HepG2 (cell line): Measurements from ENCODE around the gene WDR18. TPM values are rescaled to one million over a fixed set of nuclear protein-coding genes. Genes with fewer than 3 reads are reported as not detected.

ENCODE experiments used
- ESRRA ChIP-seq: sonication (generic); formaldehyde crosslinking; IDR thresholded peaks from 2 replicates; pipeline ENCODE4 v1.5.1; 2020; ENCODE audit warnings: mild to moderate bottlenecking, low read depth, missing genetic modification reagents
- MTF2 ChIP-seq: sonication (generic); formaldehyde crosslinking; IDR thresholded peaks from 2 replicates; pipeline ENCODE4 v1.5.0; 2020; ENCODE audit warnings: missing genetic modification reagents, borderline replicate concordance
- NR2C2 ChIP-seq: sonication (generic); formaldehyde crosslinking; IDR thresholded peaks from 2 replicates; pipeline ENCODE4 v1.4.0; 2020; ENCODE audit warnings: missing genetic modification reagents, mild to moderate bottlenecking, moderate library complexity, borderline replicate concordance
- PAF1 ChIP-seq: IDR thresholded peaks from 2 replicates; pipeline ENCODE4 v1.6.1; 2016; ENCODE audit warnings: missing genetic modification reagents, missing compliant biosample characterization
- PPARG ChIP-seq: conservative IDR thresholded peaks from 2 replicates; pipeline ENCODE4 v1.6.1; 2016; ENCODE audit warnings: missing biosample characterization, missing genetic modification reagents
- RBM22 ChIP-seq: fragments of 200-400 bp; formaldehyde crosslinking; optimal IDR thresholded peaks from 2 replicates; pipeline ENCODE3; 2017; ENCODE audit warnings: mild to moderate bottlenecking, low read length, moderate library complexity
- SAP130 ChIP-seq: IDR thresholded peaks from 2 replicates; pipeline ENCODE4 v1.6.1; 2016; ENCODE audit warnings: low read depth
- ZFX ChIP-seq: sonication (generic); formaldehyde crosslinking; IDR thresholded peaks from 2 replicates; pipeline ENCODE4 v1.4.0; 2020; ENCODE audit warnings: mild to moderate bottlenecking, low read depth, missing genetic modification reagents, moderate library complexity
- ZNF430 ChIP-seq: sonication (generic); formaldehyde crosslinking; IDR thresholded peaks from 2 replicates; pipeline ENCODE4 v1.9.0; 2021; ENCODE audit warnings: mild to moderate bottlenecking, missing genetic modification reagents
- ZNF530 ChIP-seq: sonication (generic); formaldehyde crosslinking; IDR thresholded peaks from 2 replicates; pipeline ENCODE4 v1.5.0; 2020; ENCODE audit warnings: low read depth, mild to moderate bottlenecking, missing genetic modification reagents
- ZNF563 ChIP-seq: sonication (generic); formaldehyde crosslinking; IDR thresholded peaks from 2 replicates; pipeline ENCODE4 v1.8.0; 2022; ENCODE audit warnings: mild to moderate bottlenecking, moderate library complexity, missing genetic modification reagents
- ZNF850 ChIP-seq: sonication (generic); formaldehyde crosslinking; conservative IDR thresholded peaks from 2 replicates; pipeline ENCODE4 v1.9.0; 2021; ENCODE audit warnings: mild to moderate bottlenecking, missing genetic modification reagents
- ZSCAN29 ChIP-seq: sonication (generic); formaldehyde crosslinking; conservative IDR thresholded peaks from 2 replicates; pipeline ENCODE4 v1.4.0; 2020; ENCODE audit warnings: mild to moderate bottlenecking, missing genetic modification reagents
- polyA plus RNA-seq, 8 experiments: library from polyadenylated mRNA; depleted of rRNA in 3 of 8; stranded (reverse) in 7 of 8; unstranded in 1 of 8; fragments of >200 nt; fragmentation: Illumina TruSeq in 4 of 8; extraction: Trizol in 4 of 8; gene quantifications; 2 replicates each; pipeline versions ENCODE4 v1.2.1 to v1.2.3, GENCODE V29; 2011 to 2016; ENCODE audit warnings: low read depth in 4 of 8, missing spikeins in 1 of 8, mixed read lengths in 1 of 8; ENCODE audit not compliant: insufficient read depth in 1 of 8
- total RNA-seq, 5 experiments: library from RNA; depleted of rRNA; stranded (reverse); fragments of >200 nt; fragmentation: Illumina TruSeq; extraction: Trizol; gene quantifications; 2 replicates each; pipeline ENCODE4 v1.2.3, GENCODE V29; 2016; ENCODE audit warnings: low read depth in 1 of 5
- TF ChIP-seq, protein P1 (sequence below): sonication (generic); formaldehyde crosslinking; IDR thresholded peaks from 2 replicates; pipeline ENCODE4 v1.4.0; 2020; ENCODE audit warnings: mild to moderate bottlenecking, missing genetic modification reagents, borderline replicate concordance

WDR18 gene
- total and polyA plus RNA-seq, 2 of the 13 experiments (the other 11 are each of a cell fraction or from before 2014, with no cell fraction given) = 36.4 to 47.6 TPM

- TF ChIP-seq ESRRA (CRISPR knock-in tag) (peak; percentile 31; the same call in 1 of the 2 replicates), ZNF563 (peak; percentile 65; the same call in 1 of the 2 replicates), MTF2 (CRISPR knock-in tag) (no peak), ZNF530 (CRISPR knock-in tag) (no peak), ZFX (peak; percentile 70), PAF1 (CRISPR knock-in tag) (no peak), RBM22 (no peak), SAP130 (CRISPR knock-in tag) (peak; percentile 85), ZSCAN29 (CRISPR knock-in tag) (0 out of 2 replicates have a peak, but pooled peaks have one; percentile 55), ZNF430 (no peak), NR2C2 (CRISPR knock-in tag) (peak; percentile 75; the same call in 1 of the 2 replicates), ZNF850 (CRISPR knock-in tag) (no peak), PPARG (CRISPR knock-in tag) (peak; percentile 17; the same call in 1 of the 2 replicates)
- TF ChIP-seq, protein P1, sequence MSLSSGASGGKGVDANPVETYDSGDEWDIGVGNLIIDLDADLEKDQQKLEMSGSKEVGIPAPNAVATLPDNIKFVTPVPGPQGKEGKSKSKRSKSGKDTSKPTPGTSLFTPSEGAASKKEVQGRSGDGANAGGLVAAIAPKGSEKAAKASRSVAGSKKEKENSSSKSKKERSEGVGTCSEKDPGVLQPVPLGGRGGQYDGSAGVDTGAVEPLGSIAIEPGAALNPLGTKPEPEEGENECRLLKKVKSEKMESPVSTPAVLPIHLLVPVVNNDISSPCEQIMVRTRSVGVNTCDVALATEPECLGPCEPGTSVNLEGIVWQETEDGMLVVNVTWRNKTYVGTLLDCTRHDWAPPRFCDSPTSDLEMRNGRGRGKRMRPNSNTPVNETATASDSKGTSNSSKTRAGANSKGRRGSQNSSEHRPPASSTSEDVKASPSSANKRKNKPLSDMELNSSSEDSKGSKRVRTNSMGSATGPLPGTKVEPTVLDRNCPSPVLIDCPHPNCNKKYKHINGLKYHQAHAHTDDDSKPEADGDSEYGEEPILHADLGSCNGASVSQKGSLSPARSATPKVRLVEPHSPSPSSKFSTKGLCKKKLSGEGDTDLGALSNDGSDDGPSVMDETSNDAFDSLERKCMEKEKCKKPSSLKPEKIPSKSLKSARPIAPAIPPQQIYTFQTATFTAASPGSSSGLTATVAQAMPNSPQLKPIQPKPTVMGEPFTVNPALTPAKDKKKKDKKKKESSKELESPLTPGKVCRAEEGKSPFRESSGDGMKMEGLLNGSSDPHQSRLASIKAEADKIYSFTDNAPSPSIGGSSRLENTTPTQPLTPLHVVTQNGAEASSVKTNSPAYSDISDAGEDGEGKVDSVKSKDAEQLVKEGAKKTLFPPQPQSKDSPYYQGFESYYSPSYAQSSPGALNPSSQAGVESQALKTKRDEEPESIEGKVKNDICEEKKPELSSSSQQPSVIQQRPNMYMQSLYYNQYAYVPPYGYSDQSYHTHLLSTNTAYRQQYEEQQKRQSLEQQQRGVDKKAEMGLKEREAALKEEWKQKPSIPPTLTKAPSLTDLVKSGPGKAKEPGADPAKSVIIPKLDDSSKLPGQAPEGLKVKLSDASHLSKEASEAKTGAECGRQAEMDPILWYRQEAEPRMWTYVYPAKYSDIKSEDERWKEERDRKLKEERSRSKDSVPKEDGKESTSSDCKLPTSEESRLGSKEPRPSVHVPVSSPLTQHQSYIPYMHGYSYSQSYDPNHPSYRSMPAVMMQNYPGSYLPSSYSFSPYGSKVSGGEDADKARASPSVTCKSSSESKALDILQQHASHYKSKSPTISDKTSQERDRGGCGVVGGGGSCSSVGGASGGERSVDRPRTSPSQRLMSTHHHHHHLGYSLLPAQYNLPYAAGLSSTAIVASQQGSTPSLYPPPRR (CRISPR knock-in tag) = no peak
Observed at GRCh38 chr19:1020868-1021425, 36.8 kb downstream of the WDR18 start, which contains the start of gene TMEM259 (continued).
